Measurements from ENCODE around the gene FLOT2.
A peak's percentile ranks its signal among the peaks of the same experiment; 100 is the strongest.
"Not testable (repeated sequence)": the region's sequence is repeated elsewhere in the genome, so short reads cannot be mapped to it uniquely, and the experiment has no call there.

FLOT2 gene

DNA sequence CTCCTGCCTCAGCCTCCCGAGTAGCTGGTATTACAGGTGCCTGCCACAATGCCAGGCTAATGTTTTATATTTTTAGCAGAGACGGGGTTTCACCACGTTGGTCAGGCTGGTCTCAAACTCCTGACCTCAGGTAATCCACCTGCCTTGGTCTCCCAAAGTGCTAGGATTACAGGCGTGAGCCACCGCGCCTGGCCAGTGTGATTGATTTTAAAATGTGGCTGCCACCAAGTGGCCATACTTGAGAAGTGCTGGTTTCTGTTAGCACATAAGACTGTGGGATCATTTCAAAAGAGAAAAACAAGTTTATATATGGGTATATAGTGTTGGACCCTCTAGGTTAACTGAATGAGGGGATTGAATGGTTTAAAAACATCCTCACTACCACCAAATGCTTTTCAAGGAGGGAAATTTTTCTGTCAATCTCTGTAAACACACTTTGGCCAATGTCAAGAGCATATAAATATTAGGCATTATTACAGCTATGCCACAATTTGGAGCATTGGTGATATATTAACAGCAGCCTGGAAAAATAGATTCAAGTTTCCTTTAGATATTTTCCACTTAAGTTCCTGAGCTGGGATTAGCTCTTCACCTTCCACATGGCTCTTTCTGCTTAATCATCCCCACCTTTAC lies 18.9 kb upstream of the FLOT2 start:
- peak; percentile 60 for DNase-seq (ENCODE audit: low spot score)

DNA sequence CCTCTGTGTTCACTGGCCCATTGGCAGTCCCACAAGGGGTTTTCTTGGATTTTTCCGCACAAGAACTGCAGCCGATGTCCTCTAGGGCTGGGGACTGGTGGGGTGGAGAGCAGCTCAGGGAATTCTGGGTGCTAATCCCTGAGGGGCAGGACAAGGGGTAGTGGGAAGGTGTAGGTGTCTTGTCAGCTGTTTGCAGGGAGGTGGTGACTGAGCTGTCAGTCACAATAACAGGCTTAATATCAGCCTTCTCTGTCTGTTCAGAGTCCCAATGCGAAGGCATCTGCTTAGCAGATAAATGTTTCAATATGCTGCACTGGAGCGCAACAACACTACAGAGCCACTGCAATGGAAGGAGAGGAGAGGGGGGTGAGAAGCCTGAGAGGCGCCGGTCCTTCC lies 15.4 kb upstream of the FLOT2 start:
- DNase-seq (ENCODE audit: low spot score) = no peak

DNA sequence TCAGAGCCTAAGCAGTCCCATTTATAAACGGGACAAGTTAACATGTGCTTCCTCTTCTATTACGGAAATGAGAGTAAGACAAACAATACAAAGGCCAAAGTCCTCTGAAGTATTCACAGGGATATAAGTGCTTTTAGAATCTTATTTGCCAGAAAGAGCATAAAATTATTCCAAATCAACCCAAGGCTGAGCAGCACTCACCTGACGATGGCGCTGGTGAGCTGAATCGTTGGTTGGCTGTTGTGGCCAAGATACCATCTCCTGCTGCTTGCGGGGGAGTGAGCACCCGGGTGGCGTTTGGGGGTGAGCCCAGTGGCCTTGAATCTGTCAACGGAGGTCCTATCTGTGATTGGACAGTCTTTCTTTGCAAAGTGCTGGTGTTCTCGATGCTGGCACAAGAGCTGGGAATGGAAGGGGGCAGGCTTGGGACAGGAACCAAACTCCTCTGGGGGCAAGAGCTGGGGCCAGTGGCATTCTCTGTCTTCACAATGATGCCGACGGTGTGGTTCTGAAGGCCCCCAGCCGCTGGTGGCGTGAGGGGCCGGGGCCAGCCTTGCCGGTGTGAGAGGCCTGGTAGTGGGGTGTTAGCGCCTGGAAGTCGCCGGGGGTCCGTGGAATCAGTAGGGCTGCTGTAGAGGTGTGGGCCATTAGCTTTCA lies 14.9 kb upstream of the FLOT2 start:
- DNase-seq (ENCODE audit: low spot score) = peak; percentile 28

DNA sequence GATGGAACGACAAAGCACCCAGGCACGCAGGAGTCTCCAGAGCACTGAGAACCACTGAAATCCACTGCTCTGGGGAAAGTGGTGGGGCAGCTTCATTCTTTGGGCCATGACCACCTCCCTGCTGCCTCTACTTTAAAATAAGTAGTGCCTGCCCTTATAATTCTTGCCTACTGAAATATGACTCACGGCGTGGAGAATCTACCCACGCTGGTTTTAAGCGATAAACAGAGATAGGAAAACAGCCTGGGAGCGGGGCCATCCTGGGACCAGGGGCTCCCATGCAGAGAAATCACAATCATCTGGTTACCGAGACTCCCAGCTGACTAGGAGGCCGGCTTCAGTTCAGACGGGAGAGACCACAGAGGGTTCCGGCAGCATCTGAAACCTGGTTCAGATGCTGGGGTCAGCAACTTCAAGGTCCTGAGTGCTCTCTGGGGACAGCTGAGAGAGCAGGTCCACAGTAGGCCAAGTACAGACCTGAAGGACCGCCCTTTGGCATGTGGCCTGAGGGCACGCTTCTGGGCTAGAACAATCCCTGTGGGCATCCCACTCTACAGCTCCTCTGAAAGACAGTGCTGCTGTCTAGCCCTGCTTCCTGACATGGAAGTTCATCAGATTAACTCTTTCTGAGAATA lies 14.0 kb upstream of the FLOT2 start:
- no peak for DNase-seq (ENCODE audit: low spot score)

DNA sequence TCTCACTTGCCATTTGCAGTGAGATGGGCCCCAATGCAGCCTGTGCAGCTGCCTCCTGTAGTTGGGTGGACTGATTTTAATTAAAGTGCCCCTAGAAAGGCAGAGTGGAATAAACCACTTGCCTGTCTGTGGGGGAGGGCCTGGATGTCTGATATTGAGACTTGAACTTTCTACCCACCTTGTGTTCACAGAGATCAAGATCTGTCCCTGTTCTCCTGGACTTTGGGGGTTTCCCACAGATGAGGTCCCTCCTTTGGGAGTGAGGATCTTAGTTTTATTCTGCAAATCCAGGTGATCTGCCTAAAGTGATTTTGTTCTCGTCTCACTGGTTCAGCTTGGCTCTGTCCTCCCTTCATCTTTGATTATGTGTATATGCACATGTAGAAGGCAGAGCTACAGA lies 13.0 kb upstream of the FLOT2 start:
- no peak for DNase-seq (ENCODE audit: low spot score)

DNA sequence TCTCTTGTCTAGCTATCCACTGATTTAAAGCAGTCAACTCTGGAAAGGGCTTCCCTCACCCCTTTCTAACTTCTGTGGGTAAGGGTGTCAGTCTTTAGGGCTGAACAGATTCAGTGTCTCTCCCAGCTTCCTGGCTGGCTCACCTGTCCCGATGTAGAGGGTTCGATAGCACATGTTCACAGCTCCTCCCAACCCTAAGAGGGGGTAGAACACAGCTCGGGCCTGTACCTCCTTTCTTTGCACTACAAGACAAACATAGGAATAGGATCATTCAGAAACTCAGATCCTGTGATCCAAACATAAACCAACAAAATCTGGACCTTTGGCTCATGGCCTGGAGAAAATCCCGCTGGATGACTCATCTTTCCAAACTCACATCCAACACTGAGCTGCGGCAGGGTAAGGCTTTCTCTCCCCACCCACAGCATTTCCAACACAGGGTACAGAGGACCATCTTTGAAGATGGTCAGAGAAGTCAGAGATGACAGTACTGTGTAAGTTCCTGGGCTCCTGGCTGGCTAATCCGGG lies 11.2 kb upstream of the FLOT2 start:
- peak; percentile 34 for DNase-seq (ENCODE audit: low spot score)

DNA sequence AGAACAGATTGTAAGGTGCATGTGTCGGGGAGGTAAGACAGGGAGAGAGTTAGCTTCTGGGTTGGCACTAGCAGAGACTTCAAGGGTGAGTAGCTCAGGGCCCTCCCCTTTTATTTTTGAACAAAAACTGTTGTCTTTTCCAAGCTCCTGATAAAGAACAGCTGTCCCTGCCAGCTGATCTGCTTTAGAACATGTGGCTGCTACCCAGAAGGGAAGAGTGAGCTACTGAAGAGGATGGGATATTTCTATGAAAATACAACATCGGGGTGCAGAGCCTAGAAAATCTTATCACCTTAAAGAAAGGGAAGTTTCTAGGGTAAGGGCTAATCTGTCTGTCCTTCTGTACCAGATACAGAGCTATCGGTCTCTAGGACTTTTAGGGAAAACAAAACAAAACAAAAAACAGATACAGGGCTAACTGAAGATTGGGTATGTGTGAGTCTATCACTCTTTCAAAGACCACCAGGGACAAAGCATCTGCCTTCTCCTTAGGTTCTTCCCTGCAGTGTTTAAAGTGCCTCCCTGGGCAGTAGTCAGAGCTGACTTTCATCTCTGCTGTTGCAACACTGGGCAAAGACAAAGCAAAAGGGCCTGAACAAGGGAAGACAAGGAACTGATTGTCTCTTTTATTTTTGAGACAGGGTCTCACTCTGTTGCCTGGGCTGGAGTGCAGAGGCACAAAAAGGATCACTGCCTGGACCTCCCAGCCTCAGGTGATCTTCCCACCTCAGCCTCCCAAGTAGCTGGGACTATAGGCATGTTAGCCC lies 10.4 kb upstream of the FLOT2 start:
- no peak for DNase-seq (ENCODE audit: low spot score)

DNA sequence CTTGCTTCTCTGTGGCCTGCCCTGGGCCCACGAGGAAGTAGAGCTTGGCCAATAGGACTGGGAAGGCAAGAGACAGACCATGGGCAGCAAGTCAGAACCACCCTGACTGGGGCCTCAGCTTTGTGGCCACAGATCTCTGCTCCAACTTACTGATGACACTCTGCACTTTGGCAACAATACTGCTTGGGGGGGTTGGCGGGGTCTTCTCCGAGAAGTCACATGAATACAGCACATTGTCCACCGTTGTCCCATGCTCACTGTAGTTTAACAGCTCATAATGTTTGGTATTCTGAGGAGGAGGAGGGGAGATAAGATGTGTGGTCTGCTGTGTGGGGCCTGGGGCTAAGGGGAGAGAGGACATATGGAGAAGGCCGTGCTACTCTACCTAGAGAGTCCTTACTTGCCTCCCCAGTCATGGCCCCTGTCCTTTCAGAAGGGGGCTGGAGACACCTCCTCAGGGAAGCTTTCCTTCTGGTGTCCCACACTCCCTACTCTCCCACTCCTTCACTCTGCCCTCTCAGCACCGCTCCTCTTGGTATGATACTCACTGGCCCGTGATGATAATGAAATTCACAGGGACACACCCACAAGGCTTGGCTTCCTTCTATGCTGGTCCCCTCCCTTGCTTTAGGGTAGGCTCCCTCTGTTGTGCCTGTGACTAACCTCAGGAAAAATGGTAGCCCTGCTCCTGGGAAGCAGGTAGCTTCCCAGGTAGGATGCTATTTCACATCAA lies 9.3 kb upstream of the FLOT2 start:
- no peak for DNase-seq (ENCODE audit: low spot score)

DNA sequence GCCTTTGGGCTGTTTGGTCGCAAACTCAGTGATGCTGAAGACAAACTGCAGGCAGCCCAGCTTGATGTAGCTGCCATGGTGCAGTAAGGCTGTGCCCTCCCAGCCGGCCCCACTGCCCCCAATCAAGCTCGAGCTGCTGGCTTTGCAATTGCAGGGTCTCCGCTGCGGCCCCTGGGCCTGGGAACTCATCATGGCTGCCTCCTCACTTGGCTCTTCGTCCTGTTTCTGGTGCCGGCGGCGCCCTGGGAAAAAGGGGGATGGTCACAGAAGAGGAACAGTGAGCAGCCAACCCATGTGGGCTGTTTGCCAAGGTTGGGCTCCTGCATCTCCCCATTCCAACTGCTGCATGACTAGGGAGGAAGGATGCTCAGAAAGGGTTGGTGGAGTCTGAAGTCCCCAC lies 8.7 kb upstream of the FLOT2 start:
- no peak for DNase-seq (ENCODE audit: low spot score)

DNA sequence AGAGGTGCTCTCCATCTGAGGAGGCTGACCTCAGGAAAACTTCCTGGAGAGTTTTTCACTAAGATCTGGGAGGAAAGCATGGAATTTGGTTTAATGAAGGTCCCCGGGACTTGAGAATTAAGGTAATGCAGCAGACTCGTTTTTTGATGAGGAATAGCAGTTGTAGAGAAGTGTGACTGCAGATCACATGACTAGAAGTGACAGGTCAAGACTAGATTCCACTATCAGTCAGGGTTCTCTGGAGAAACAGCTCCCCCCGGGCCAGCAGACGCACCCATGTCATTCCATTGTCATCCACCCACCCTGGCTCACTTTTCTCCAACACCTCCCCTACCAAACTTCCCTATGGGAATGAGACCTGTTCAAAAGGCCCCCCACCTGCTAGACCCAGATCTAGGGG lies 7.3 kb upstream of the FLOT2 start:
- no peak for DNase-seq (ENCODE audit: low spot score)

DNA sequence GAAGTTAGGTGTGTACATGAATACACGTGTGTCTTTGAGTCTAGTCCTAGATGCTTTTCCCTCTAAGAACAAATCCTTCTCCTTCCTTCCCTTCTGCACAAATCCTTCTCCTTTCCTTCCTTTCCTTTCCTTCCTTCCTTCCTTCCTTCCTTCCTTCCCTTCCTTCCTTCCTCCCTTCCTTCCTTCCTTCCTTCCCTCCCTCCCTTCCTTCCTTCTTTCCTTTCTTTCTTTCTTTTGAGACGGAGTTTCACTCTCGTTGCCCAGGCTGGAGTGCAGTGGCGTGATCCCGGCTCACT lies 6.0 kb upstream of the FLOT2 start:
- not testable (repeated sequence) for DNase-seq (ENCODE audit: low spot score)

DNA sequence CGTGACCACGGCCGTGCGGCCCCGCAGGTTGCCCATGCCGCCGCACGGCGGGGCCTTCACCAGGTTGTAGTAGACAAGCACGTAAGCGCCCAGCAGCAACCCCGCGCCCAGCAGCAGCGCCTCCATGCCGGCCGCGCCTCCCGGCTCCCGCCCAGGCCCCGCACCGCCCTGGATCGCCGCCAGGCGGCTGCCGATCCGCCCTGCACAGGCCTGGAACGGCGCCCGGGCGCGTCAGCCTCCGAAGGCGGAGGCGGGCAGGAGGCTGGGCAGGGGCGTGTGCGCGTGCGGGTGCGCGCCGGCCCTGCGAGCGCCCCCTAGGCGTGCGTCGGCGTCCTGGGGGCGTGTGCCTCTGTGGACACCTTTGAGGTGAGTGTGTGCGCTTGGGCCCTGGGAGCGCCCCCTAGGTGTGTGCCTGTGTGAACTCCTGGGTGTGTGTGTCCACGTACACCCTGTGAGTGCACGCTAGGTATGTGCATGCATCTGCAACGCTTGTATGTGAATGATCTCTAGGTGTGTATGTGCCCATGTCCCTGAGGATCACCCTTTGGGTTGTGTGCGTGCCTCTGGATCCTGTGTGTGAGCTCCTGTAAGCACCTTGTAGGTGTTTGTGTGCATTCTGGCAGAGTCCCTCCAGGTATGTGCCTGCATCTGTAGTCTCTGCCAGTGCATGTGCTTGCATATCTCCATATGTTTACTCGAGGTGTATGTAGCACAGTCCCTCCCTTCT lies 5.4 kb upstream of the FLOT2 start, which contains the start of gene DHRS13:
DHRS13 (minus strand) TSS at position 261 of the 727 bp plus-strand sequence; CDS start at position 126, 135 bp downstream.
- peak; percentile 84 for DNase-seq (ENCODE audit: low spot score)

DNA sequence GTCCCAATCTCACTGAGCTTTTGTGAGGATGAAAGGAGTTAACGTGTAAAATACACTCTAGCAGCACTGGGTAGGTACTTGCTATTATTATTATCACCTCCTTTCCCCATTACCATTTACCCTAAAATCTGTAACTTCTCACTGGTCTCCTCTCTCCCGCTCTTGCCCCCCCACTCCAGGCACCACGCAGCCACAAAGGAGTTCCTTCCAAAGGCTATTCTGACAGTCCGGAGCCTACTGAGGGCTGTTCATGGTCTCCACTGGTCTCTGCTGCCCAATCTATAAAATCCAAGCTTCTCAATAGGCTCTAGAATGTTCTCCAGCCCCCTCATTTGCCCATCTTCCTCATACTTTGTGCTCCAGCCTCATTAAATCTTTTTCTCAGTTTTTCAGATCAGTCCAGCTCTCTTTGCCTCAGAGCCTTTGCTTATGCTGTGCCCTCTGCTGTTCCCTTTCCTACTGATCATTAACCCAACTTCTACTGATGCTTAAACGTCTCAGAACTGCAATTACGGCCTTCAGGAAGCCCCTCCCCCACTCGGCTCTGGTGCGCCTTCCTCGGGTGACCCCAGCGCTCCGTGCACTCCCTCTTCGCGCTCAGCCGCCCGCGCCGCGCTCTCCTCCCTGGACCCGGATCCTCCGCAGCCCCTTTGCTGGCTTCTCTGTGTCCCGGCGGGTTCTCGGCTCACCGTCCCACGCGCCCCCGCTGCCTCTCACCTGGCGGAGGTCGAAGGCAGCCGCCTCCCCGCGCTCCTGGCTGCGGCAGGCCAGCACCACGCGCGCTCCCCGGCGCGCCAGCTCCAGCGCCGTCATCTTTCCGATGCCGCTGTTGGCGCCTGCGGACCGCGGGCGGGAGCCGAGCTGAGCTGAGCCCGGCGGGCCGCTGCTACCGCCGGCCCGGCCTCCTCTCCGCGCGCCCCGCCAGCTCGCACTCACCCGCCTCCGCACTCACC lies 4.6 kb upstream of the FLOT2 start:
- no peak for DNase-seq (ENCODE audit: low spot score)

DNA sequence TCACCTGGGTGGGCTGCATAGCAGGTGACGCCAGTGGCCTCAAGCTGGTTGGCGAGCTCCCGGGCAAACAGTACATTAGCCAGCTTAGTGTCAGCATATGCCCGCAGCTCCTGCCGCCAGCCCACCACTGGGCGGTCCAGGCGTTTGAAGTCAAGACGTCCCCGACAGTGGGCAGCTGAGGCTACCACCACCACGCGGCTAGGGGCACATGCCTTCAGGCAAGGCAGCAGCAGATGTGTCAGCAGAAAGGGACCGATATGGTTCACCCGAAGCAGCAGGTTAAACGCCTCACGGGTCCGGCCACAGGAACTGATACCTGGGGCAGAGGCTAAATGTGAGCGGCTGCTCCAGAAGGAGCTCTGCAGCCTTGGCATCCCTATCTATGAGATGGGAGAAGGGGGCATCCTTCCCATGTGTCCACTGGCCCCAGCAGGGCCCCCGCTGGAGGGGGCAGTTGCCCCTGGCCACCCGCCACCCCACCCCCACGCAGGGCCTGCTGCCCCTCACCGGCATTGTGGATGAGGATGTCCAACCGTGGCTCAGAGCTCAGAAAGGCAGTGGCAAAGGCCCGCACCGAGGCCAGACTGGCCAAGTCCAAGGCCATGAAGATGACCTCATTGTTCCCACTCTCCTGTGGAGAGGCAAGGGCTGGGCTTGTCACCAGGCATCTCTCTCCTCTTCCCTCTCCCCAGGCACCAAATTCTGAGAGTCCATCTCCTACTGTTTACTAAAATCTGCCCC lies 3.6 kb upstream of the FLOT2 start:
- no peak for DNase-seq (ENCODE audit: low spot score)

DNA sequence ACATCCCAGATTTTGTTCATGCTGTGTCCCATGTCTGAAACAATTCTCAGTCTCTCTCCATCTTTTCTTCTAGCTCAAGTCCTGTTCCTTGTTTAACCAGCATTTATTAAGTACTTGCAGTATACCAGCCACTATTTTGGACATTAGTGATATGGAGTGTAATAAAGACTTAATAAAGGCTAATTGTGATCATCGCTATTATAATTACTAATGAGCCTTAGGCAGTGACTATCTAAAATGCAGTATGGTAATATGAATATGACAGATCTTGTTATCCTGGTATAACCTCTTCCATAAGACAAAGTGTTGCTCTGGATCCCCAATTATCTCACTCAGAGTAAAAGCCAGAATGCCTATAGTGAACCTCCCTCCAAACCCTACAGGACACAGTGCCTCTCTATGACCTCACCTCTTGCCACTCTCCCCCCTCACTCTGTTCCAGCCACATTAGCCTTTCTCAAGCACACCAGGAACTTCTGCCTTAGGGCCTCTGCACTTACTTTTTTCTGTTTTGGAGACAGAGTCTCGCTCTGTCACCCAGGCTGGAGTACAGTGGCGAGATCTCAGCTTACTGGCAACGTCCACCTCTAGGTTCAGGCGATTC lies 1.8 kb upstream of the FLOT2 start:
- no peak for DNase-seq (ENCODE audit: low spot score)

DNA sequence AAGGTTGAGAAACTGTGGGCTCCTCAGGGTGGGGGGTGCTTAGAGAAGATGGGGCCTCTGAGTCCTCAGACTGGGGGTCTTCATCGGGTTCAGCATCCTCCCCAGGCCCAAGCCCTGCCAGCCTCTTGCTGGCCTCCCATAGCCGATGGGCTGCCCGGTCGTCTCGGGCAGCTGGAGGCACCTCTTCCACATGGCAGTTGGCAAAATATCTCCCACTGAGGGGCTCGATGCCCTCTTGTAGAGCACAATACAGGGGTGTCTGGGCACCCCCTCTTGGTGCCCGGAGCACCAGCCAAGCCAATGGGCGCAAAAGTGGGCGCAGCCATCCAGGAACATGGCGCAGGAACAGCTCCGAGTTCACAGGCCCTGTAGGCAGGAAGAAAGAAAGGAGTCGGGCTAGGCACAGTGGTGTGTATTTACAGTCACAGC lies 1.0 kb upstream of the FLOT2 start:
- DNase-seq (ENCODE audit: low spot score) = no peak

DNA sequence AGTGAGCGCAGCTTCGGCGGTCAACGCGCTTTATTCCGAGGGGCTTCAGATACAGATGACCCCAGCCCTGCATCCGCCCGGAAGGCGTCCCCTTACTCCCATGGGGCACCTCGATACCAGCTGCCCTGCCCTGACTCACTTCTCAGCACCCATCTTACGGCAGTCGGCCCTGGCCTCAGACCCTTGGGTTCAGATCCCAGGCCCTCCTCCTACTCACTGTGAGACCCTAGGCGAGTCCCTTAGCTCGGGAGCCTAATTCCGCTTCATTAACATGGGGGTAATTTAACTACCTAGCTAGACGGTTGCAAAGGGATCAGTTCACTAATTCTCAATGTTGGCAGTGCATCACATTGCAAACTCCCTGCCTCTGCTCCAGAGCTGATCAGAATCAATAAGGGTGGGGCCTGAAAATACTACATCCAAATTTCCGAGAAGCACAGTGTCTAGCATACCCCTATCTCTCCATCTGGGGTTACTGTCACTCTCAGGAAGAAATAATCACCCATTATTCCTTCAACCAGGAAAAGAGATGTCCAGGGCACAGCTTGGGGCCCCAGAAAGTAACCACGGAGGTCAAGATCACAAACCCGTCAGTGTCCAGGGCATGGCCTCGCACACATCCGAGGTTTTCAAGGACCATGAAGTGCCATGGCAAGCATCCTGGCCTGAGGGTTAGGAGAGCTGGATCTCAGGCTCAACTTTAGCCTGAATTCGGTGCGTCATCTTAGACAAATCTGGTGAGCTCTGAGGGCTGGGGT lies 415 bp upstream of the FLOT2 start:
- DNase-seq (ENCODE audit: low spot score) = no peak

DNA sequence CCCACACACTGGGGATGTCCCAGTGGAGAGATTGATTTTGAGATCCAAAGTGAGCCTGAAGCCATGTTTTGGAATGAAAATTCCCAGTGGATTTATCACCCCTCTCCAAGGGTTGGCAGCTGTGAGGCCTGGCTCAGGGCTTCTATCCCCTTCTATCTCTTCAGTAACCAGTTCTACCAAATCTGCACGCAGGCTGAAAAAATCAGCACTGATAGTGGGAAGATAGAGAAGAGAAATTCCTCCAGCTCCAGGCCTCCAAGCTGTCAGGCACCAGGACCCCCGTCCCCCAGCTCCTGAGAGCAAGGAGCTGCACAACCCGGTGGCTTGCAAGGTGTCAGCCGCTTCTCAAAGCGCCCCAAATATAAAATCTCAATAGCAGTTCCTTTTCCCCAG lies 1.0 kb downstream of the FLOT2 start:
- no peak for DNase-seq (ENCODE audit: low spot score)

All from Ammon's horn (tissue), 1 donor.